Psoas muscle (tissue), 8 donors: ENCODE measurements around the gene GET3. TPM values are rescaled to one million over a fixed set of nuclear protein-coding genes. Genes with fewer than 3 reads are reported as not detected.

ENCODE experiments used
- ATAC-seq, 4 donors: fragments of 200-7000 bp; cut with Tn5 transposase; one replicate each; pipeline ENCODE4 v1.9.1; 2020; ENCODE audit warnings: moderate library complexity in 3 of 4, mild to moderate bottlenecking in 2 of 4
- DNase-seq, 2 donors: peaks; one replicate each; pipeline ENCODE4 v3.0.0-alpha.2; 2020
- H3K27ac ChIP-seq: fragments of 200-600 bp; one replicate; pipeline ENCODE4 v1.8.0; 2022
- H3K27me3 ChIP-seq, 3 donors: fragments of 200-600 bp in 1 of 3; one replicate each; pipeline versions ENCODE4 v1.6.1 to v1.8.0; 2013 to 2022; ENCODE audit warnings: low read length in 2 of 3, mild to moderate bottlenecking in 2 of 3, moderate library complexity in 1 of 3; ENCODE audit not compliant: insufficient read depth in 3 of 3
- H3K36me3 ChIP-seq, 2 donors: fragments of 200-600 bp in 1 of 2; one replicate each; pipeline versions ENCODE4 v1.6.1 to v1.8.0; 2013 to 2022; ENCODE audit warnings: low read depth in 1 of 2, mild to moderate bottlenecking in 1 of 2, moderate library complexity in 1 of 2; ENCODE audit not compliant: insufficient read depth in 1 of 2
- H3K4me1 ChIP-seq: fragments of 200-600 bp; one replicate; pipeline ENCODE4 v1.8.0; 2022
- H3K4me3 ChIP-seq: fragments of 200-600 bp; one replicate; pipeline ENCODE4 v1.8.0; 2022; ENCODE audit warnings: mild to moderate bottlenecking
- H3K9me3 ChIP-seq: fragments of 200-600 bp; one replicate; pipeline ENCODE4 v1.8.0; 2022
- CTCF ChIP-seq: fragments of 200-600 bp; IDR thresholded peaks from one replicate; pipeline ENCODE4 v1.8.0; 2022; ENCODE audit warnings: antibody characterized with exemption
- WGBS, 3 donors: extraction: QIAGEN DNeasy Blood & Tissue Kit; methylation state at CpG; one replicate each; pipeline versions ENCODE4 v1.1.6 to v1.1.7; 2013; 5-methylcytosine and 5-hydroxymethylcytosine counted together
- intact Hi-C, 2 donors: fragments of 100-400 bp; cut with DNase I; formaldehyde crosslinking; loops; one replicate each; pipeline versions ENCODE4 v1.11.0 to v1.14.2; 2022
- polyA plus RNA-seq, 3 donors: library from polyadenylated mRNA; stranded (reverse); fragments of 200-250 nt; gene quantifications; one replicate each; pipeline ENCODE4 v1.2.3, GENCODE V29; 2013
- total RNA-seq, 4 donors: library from RNA; stranded (reverse); fragmentation: NEBNext Ultra II Directional in 2 of 4; extraction: Animal tissue kit (Norgen Biotek cat#: 25700) in 2 of 4; gene quantifications; one replicate each; pipeline versions ENCODE4 v1.2.1 to v1.2.4, GENCODE V29; 2021 to 2023
- donor health status: healthy with polysubstance abuse.
- donor health status: DM: no; HTN: no; CAD: no; lungs with moderate emphysema.
- donor health status: Bipolar disorder and iron deficiency.
- donor health status: healthy.
- donor health status: DM: yes; HTN: yes; CAD: no.
- donor health status: DM: no; HTN: no; CAD: no.
- donor health status: DM: no; HTN: no; CAD: no.
- donor health status: DM: yes; HTN: yes; CAD: no.

GET3 gene
- total and polyA plus RNA-seq, 7 donors: 43.0 to 135 (median 52.8) TPM

- no peak for TF ChIP-seq CTCF
- Histone ChIP-seq H3K9me3 (no peaks in the 10 kb centered on the region), H3K4me1 (peaks cover 16% of the 10 kb centered on the region), H3K4me3 (peak overlapping the region; percentile 99), H3K36me3 (peaks cover 0 to 9% of the 10 kb centered on the region in 2 donors), H3K27me3 (no peaks in the 10 kb centered on the region), H3K27ac (peak overlapping the region; percentile 99)
- WGBS, 3 donors: 0% methylated on average over 57 to 81 of the region's 81 CpGs
- intact Hi-C loops: no loop called here
- DNase-seq (peak; percentile 94 to 97), ATAC-seq (peak; percentile 58 to 73 (median 66))
Measured at GRCh38 chr19:12793290-12794195, 56.2 kb downstream of the GET3 start.

- WGBS, 3 donors: 70 to 75% (median 71%) methylated on average over 7 of the region's 7 CpGs
- H3K36me3 ChIP-seq: peaks cover 0 to 17% of the 10 kb centered on the region in 2 donors
- DNase-seq (no peak), ATAC-seq (no peak)
- no peak for TF ChIP-seq CTCF
- H3K4me3 ChIP-seq: peak overlapping the region; percentile 99
- intact Hi-C loops: no loop called here
- H3K9me3 ChIP-seq: no peaks in the 10 kb centered on the region
- H3K27me3 ChIP-seq: no peaks in the 10 kb centered on the region
- peaks cover 10% of the 10 kb centered on the region for H3K4me1 ChIP-seq
- H3K27ac ChIP-seq: peak overlapping the region; percentile 99
Measured at GRCh38 chr19:12794196-12794941, 57.1 kb downstream of the GET3 start.

- TF ChIP-seq CTCF: no peak
- ATAC-seq (no peak), DNase-seq (peak in 1 of 2 donors; percentile 19)
- Histone ChIP-seq H3K36me3 (peaks cover 0 to 23% of the 10 kb centered on the region in 2 donors), H3K4me1 (peaks cover 10% of the 10 kb centered on the region), H3K9me3 (no peaks in the 10 kb centered on the region), H3K27me3 (no peaks in the 10 kb centered on the region), H3K27ac (peak overlapping the region; percentile 99), H3K4me3 (no peak overlapping the region)
- WGBS, 3 donors: 89 to 94% (median 91%) methylated on average over 9 of the region's 9 CpGs
- intact Hi-C loops: loop anchor here (5.0 kb wide), 2 partner anchors 33 to 73 kb away; partner anchors contain the start of gene TNPO2 (in 1 of the 2)
Measured at GRCh38 chr19:12794971-12795381, 57.7 kb downstream of the GET3 start.

- no peaks in the 10 kb centered on the region for H3K9me3 ChIP-seq
- H3K27ac ChIP-seq: peak overlapping the region; percentile 19
- DNase-seq: peak; percentile 71 to 85
- ATAC-seq: peak in 2 of 4 donors; percentile 28 to 40
- no peaks in the 10 kb centered on the region for H3K27me3 ChIP-seq
- intact Hi-C loops: loop anchor here (1.0 to 5.0 kb wide), 4 partner anchors 19 to 74 kb away; partner anchors contain the start of gene TNPO2 (in 1 of the 2)
- WGBS, 3 donors: 11 to 17% (median 11%) methylated on average over 18 of the region's 18 CpGs
- peaks cover 17% of the 10 kb centered on the region for H3K4me1 ChIP-seq
- H3K36me3 ChIP-seq: peaks cover 0 to 31% of the 10 kb centered on the region in 2 donors
- peak; percentile 93 for TF ChIP-seq CTCF
- no peak overlapping the region for H3K4me3 ChIP-seq
Measured at GRCh38 chr19:12796146-12797071, 59.1 kb downstream of the GET3 start.
